Osteoblast (primary cell): ENCODE measurements around the gene TRPV3. TPM values are rescaled to one million over a fixed set of nuclear protein-coding genes. Genes with fewer than 3 reads are reported as not detected.

Source experiments
- DNase-seq: peaks from one replicate; pipeline ENCODE4 v3.0.0; 2011; ENCODE audit warnings: low spot score, mixed read lengths; ENCODE audit not compliant: insufficient read length; ENCODE audit errors: missing footprints
- H2AFZ ChIP-seq: 2 replicates; pipeline ENCODE4 v1.6.0; 2011; ENCODE audit warnings: mild to moderate bottlenecking, low read length
- H3K27ac ChIP-seq: 2 replicates; pipeline ENCODE4 v1.5.1; 2011; ENCODE audit warnings: mild to moderate bottlenecking, low read depth, low read length, moderate library complexity
- H3K27me3 ChIP-seq: 2 replicates; pipeline ENCODE4 v1.6.0; 2012; ENCODE audit warnings: mild to moderate bottlenecking, control low read depth, inconsistent platforms, low read length, moderate library complexity; ENCODE audit not compliant: insufficient read depth
- H3K36me3 ChIP-seq: 2 replicates; pipeline ENCODE4 v1.5.1; 2011; ENCODE audit warnings: mild to moderate bottlenecking, low read length, control low read depth, moderate library complexity; ENCODE audit not compliant: insufficient read depth
- H3K4me1 ChIP-seq: 2 replicates; pipeline ENCODE4 v1.5.1; 2011; ENCODE audit warnings: mild to moderate bottlenecking, low read length, control low read depth, moderate library complexity; ENCODE audit not compliant: insufficient read depth
- H3K4me2 ChIP-seq: 2 replicates; pipeline ENCODE4 v1.6.0; 2011; ENCODE audit warnings: mild to moderate bottlenecking, low read length; ENCODE audit not compliant: insufficient read depth
- H3K4me3 ChIP-seq: fragments of 200-600 bp; sonication (generic); 3 replicates; pipeline ENCODE4 v1.5.1; 2012; ENCODE audit warnings: mild to moderate bottlenecking, low read length, inconsistent platforms; ENCODE audit not compliant: insufficient read depth
- H3K79me2 ChIP-seq: 2 replicates; pipeline ENCODE4 v1.6.0; 2012; ENCODE audit warnings: mild to moderate bottlenecking, low read length, control low read depth, inconsistent platforms; ENCODE audit not compliant: insufficient read depth
- H3K9me3 ChIP-seq: 2 replicates; pipeline ENCODE4 v1.5.1; 2011; ENCODE audit warnings: low read depth, low read length, control low read depth
- H4K20me1 ChIP-seq: 2 replicates; pipeline ENCODE4 v1.6.0; 2012; ENCODE audit warnings: mild to moderate bottlenecking, low read length, control low read depth; ENCODE audit not compliant: insufficient read depth
- CTCF ChIP-seq: IDR thresholded peaks from 2 replicates; pipeline ENCODE4 v1.5.1; 2011; ENCODE audit warnings: mild to moderate bottlenecking, low read depth, low read length, moderate library complexity; ENCODE audit errors: extremely low read depth
- total RNA-seq: library from RNA; depleted of rRNA; stranded (reverse); fragments of >200 nt; gene quantifications from 2 replicates; pipeline ENCODE4 v1.2.3, GENCODE V29; 2012

Gene TRPV3
- total RNA-seq, 1 donor = 0.36 TPM

DNA sequence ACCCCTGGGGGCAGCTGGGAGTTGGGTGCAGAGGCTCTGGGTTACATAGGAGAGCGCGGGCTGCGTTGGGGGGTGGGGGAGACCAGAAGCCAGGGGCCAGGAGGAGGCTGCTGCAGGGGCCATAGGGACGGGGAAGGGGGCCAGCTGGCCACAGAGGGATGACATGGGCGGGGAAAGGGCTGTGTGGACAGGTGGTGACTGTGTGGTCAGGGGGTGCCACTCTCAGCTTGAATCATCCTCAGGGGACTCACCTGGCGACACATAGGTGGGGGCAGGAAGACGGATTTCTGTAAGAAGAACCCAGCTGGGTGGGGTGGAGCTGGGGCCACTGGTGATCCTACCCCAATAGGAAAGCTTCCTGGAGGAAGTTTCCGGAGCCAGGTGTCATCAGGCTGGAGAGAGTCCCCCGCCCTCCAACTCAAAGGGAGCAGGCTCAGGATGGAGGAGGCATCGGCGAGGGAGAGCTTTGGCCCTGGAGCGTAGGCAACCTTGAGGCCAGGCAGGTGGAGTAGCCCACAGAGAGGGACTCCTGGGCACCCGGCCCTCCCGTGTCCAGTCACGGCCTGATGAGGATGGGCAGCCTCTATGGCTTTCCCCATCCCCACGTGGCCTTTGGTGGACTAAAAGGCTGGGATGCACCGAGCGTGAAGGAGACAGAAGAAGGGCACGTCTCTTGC lies 1.2 kb downstream of the TRPV3 start:
- H3K79me2 ChIP-seq = no peaks in the 10 kb centered on the region
- H3K27me3 ChIP-seq = no peaks in the 10 kb centered on the region
- no peaks in the 10 kb centered on the region for H3K4me1 ChIP-seq
- H3K9me3 ChIP-seq = no peaks in the 10 kb centered on the region
- no peak overlapping the region for H3K4me3 ChIP-seq
- H3K4me2 ChIP-seq = no peak overlapping the region
- peak; percentile 56 for DNase-seq
- H3K27ac ChIP-seq = no peak overlapping the region
- H4K20me1 ChIP-seq = no peaks in the 10 kb centered on the region
- no peaks in the 10 kb centered on the region for H3K36me3 ChIP-seq
- H2AFZ ChIP-seq = no peak overlapping the region
- TF ChIP-seq CTCF = no peak

DNA sequence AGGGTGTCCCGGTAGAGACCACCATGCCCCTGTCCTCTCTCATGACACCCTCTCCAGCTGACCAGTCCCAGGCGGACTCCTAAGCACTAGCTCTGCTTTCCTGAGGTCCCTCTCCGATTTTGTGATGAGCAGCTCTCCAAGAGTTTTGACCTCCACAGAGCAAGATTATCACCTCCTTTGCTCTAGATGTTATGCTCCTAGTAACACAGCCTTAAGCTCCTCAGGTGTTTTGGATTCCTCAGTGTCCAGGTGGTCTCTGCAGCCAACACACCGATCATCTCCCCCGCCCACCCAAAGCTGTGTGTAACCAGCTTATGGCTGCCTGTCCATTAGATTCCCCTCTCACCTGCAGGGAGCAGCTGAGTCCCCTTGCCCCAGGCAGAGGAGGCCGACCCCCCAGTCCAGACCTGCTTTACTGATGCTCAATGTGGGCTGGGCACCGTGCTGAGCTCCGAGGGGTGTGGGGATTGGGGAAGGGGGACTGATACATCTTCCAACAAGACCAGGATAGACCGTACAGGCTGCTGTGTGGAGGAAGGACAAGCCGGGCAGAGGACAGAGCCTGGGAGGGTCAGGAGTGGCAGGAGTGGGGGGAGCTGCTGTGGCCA lies 2.3 kb downstream of the TRPV3 start:
- Histone ChIP-seq H3K4me2 (no peak overlapping the region), H4K20me1 (no peaks in the 10 kb centered on the region), H3K79me2 (no peaks in the 10 kb centered on the region), H3K36me3 (no peaks in the 10 kb centered on the region), H3K27me3 (no peaks in the 10 kb centered on the region), H3K4me1 (no peaks in the 10 kb centered on the region), H2AFZ (no peak overlapping the region), H3K27ac (no peak overlapping the region), H3K4me3 (no peak overlapping the region), H3K9me3 (no peaks in the 10 kb centered on the region)
- no peak for TF ChIP-seq CTCF
- DNase-seq = peak; percentile 63

GRCh38 chr17:3554440-3554839 lies 3.2 kb downstream of the TRPV3 start:
- Histone ChIP-seq H3K4me1 (no peaks in the 10 kb centered on the region), H3K9me3 (no peaks in the 10 kb centered on the region), H3K27me3 (no peaks in the 10 kb centered on the region), H3K79me2 (no peaks in the 10 kb centered on the region), H3K27ac (no peak overlapping the region), H3K36me3 (no peaks in the 10 kb centered on the region), H2AFZ (no peak overlapping the region), H3K4me2 (no peak overlapping the region), H4K20me1 (no peaks in the 10 kb centered on the region), H3K4me3 (no peak overlapping the region)
- DNase-seq = peak; percentile 30
- TF ChIP-seq CTCF = no peak
